Esophagus muscularis mucosa (tissue), 4 donors: Measurements from ENCODE around the gene THSD4. TPM values are rescaled to one million over a fixed set of nuclear protein-coding genes. Genes with fewer than 3 reads are reported as not detected.

Source experiments
- DNase-seq: peaks from one replicate; pipeline ENCODE4 v3.0.0-alpha.2; 2017; ENCODE audit errors: extremely low spot score
- H3K27ac ChIP-seq, 4 donors: fragments of 200-600 bp; sonication (generic); replicated peaks in 1 of 4; 1 replicate in 3 of 4; 2 replicates in 1 of 4; pipeline ENCODE4 v1.5.1; 2016 to 2019; ENCODE audit warnings: mild to moderate bottlenecking in 1 of 4
- H3K27me3 ChIP-seq, 4 donors: fragments of 200-600 bp; sonication (generic); one replicate each; pipeline versions ENCODE4 v1.5.1 to v1.6.0; 2016 to 2019
- H3K36me3 ChIP-seq, 4 donors: fragments of 200-600 bp; sonication (generic); one replicate each; pipeline ENCODE4 v1.5.1; 2016 to 2019
- H3K4me1 ChIP-seq, 4 donors: fragments of 200-600 bp; sonication (generic); one replicate each; pipeline ENCODE4 v1.5.1; 2016 to 2019
- H3K4me3 ChIP-seq, 4 donors: fragments of 200-600 bp; sonication (generic); 1 replicate in 2 of 4; 2 replicates in 2 of 4; pipeline ENCODE4 v1.5.1; 2016 to 2019; ENCODE audit warnings: mild to moderate bottlenecking in 4 of 4, moderate library complexity in 1 of 4
- H3K9me3 ChIP-seq, 4 donors: fragments of 200-600 bp; sonication (generic); 1 replicate in 3 of 4; 2 replicates in 1 of 4; pipeline ENCODE4 v1.5.1; 2016 to 2019
- CTCF ChIP-seq, 3 experiments: fragments of 200-600 bp in 2 of 3; fragments of 450-650 bp in 1 of 3; sonication (generic) in 2 of 3; IDR thresholded peaks; one replicate each; pipeline ENCODE4 v1.5.1; 2017 to 2019; ENCODE audit warnings: antibody characterized with exemption in 3 of 3, mild to moderate bottlenecking in 2 of 3, moderate library complexity in 1 of 3
- EP300 ChIP-seq: sonication (generic); formaldehyde crosslinking; IDR thresholded peaks from one replicate; pipeline ENCODE4 v1.6.1; 2017; ENCODE audit warnings: antibody characterized with exemption
- POLR2A ChIP-seq: fragments of 450-650 bp; IDR thresholded peaks from one replicate; pipeline ENCODE4 v1.6.1; 2017; ENCODE audit warnings: antibody characterized with exemption, moderate library complexity, mild to moderate bottlenecking, low read depth
- POLR2AphosphoS5 ChIP-seq, 2 donors: sonication (generic); formaldehyde crosslinking; IDR thresholded peaks; one replicate each; pipeline ENCODE4 v1.6.1; 2017; ENCODE audit warnings: antibody characterized with exemption in 2 of 2
- WGBS: methylation state at CpG from one replicate; pipeline ENCODE4 v1.1.5; 2018; 5-methylcytosine and 5-hydroxymethylcytosine counted together
- intact Hi-C: fragments of 100-400 bp; cut with DNase I; formaldehyde crosslinking; loops from one replicate; pipeline ENCODE4 v1.15.1; 2023
- total RNA-seq, 4 donors: library from RNA; depleted of rRNA; stranded (reverse); fragments of >200 nt; gene quantifications; one replicate each; pipeline versions ENCODE4 v1.1.0 to v1.2.1, GENCODE V29; 2016

The THSD4 gene
- total RNA-seq, 4 donors from 2014 or later: 3.2 to 6.6 (median 5.6) TPM

GRCh38 chr15:71752604-71753289, 637.5 kb downstream of the THSD4 start:
- no peak for DNase-seq
- Histone ChIP-seq H3K27ac (no peak overlapping the region), H3K4me3 (no peak overlapping the region), H3K27me3 (no peaks in the 10 kb centered on the region), H3K9me3 (no peaks in the 10 kb centered on the region), H3K36me3 (peaks cover 0 to 8% (median 0%) of the 10 kb centered on the region in 4 donors), H3K4me1 (no peaks in the 10 kb centered on the region)
- WGBS: 69% methylated on average over 11 of the region's 11 CpGs
- intact Hi-C loops: no loop called here
- TF ChIP-seq POLR2A (no peak), POLR2AphosphoS5 (IDR thresholded peaks at IDR 0.05) (no peak), CTCF (IDR thresholded peaks at IDR 0.05) (peak in 1 of 3 experiments; percentile 20), EP300 (no peak)

- H3K9me3 ChIP-seq: no peaks in the 10 kb centered on the region
- DNase-seq: no peak
- H3K4me3 ChIP-seq: no peak overlapping the region
- 92% methylated on average over 1 of the region's 1 CpG for WGBS
- H3K4me1 ChIP-seq: no peaks in the 10 kb centered on the region
- TF ChIP-seq EP300 (no peak), CTCF (IDR thresholded peaks at IDR 0.05) (no peak), POLR2A (no peak), POLR2AphosphoS5 (IDR thresholded peaks at IDR 0.05) (no peak)
- intact Hi-C loops: no loop called here
- no peaks in the 10 kb centered on the region for H3K27me3 ChIP-seq
- H3K36me3 ChIP-seq: peaks cover 0 to 8% (median 0%) of the 10 kb centered on the region in 4 donors
- H3K27ac ChIP-seq: no peak overlapping the region
These were observed 638.1 kb downstream of the THSD4 start for GRCh38 chr15:71753346-71753745.

GRCh38 chr15:71754660-71755059, 639.4 kb downstream of the THSD4 start:
- Histone ChIP-seq H3K9me3 (peaks cover 0 to under 1% (median 0%) of the 10 kb centered on the region in 4 donors), H3K4me1 (no peaks in the 10 kb centered on the region), H3K4me3 (no peak overlapping the region), H3K27ac (no peak overlapping the region), H3K36me3 (no peaks in the 10 kb centered on the region), H3K27me3 (no peaks in the 10 kb centered on the region)
- TF ChIP-seq POLR2A (no peak), POLR2AphosphoS5 (IDR thresholded peaks at IDR 0.05) (no peak), EP300 (no peak), CTCF (IDR thresholded peaks at IDR 0.05) (no peak)
- intact Hi-C loops: no loop called here
- no peak for DNase-seq

- Histone ChIP-seq H3K27me3 (no peaks in the 10 kb centered on the region), H3K36me3 (no peaks in the 10 kb centered on the region), H3K27ac (no peak overlapping the region), H3K4me1 (no peaks in the 10 kb centered on the region), H3K4me3 (no peak overlapping the region), H3K9me3 (peaks cover 0 to 7% (median 3%) of the 10 kb centered on the region in 4 donors)
- WGBS: 95% methylated on average over 4 of the region's 4 CpGs
- TF ChIP-seq POLR2AphosphoS5 (IDR thresholded peaks at IDR 0.05) (no peak), POLR2A (no peak), CTCF (IDR thresholded peaks at IDR 0.05) (no peak), EP300 (no peak)
- DNase-seq: no peak
- intact Hi-C loops: no loop called here
These were observed 640.1 kb downstream of the THSD4 start for GRCh38 chr15:71755092-71755970.
